AG04450 (cell line): ENCODE results near the gene ESYT2. TPM values are rescaled to one million over a fixed set of nuclear protein-coding genes. Genes with fewer than 3 reads are reported as not detected.

Source experiments
- CTCF ChIA-PET: fragments of 300-600, 350-600 bp; formaldehyde crosslinking; extraction: SDS; loops from one replicate; lab custom pipeline; 2022; ENCODE audit warnings: antibody characterized with exemption, inconsistent platforms; lab: Charles Lee
- POLR2A ChIA-PET: fragments of 350-600 bp; formaldehyde crosslinking; extraction: SDS; loops from one replicate; lab custom pipeline; 2021; ENCODE audit warnings: antibody characterized with exemption, inconsistent platforms; lab: Yijun Ruan, JAX
- DNase-seq: peaks from one replicate; pipeline ENCODE4 v3.0.0-alpha.2; 2011; ENCODE audit warnings: low read depth, low spot score
- H3K27ac ChIP-seq: one replicate; pipeline ENCODE4 v1.5.1; 2012; ENCODE audit warnings: low read depth, low read length, control low read depth
- H3K27me3 ChIP-seq: one replicate; pipeline ENCODE4 v1.6.0; 2012; ENCODE audit warnings: low read length; ENCODE audit not compliant: control insufficient read depth, insufficient read depth
- H3K4me3 ChIP-seq: 2 replicates; pipeline ENCODE4 v1.5.1; 2011; ENCODE audit warnings: mild to moderate bottlenecking, low read depth, low read length, control low read depth
- H3K9me3 ChIP-seq: 2 replicates; pipeline ENCODE4 v1.5.1; 2012; ENCODE audit warnings: low read length; ENCODE audit not compliant: control insufficient read depth, insufficient read depth
- CTCF ChIP-seq: IDR thresholded peaks from 2 replicates; pipeline ENCODE4 v1.5.1; 2011; ENCODE audit warnings: low read depth, low read length, control low read depth, inconsistent platforms
- polyA plus RNA-seq: library from polyadenylated mRNA; depleted of rRNA; stranded (reverse); fragments of >200 nt; gene quantifications from 2 replicates; pipeline ENCODE4 v1.2.3, GENCODE V29; 2011

The ESYT2 gene
- polyA plus RNA-seq, 1 experiment: 54.3 TPM

- TF ChIP-seq CTCF: no peak
- DNase-seq: no peak
- Histone ChIP-seq H3K9me3 (no peaks in the 10 kb centered on the region), H3K27me3 (no peaks in the 10 kb centered on the region), H3K27ac (no peak overlapping the region), H3K4me3 (no peak overlapping the region)
- CTCF ChIA-PET: no interaction called here
- POLR2A ChIA-PET: no interaction called here
Measured at GRCh38 chr7:158723266-158723665, 106.0 kb downstream of the ESYT2 start.

GRCh38 chr7:158722574-158723237 lies 106.6 kb downstream of the ESYT2 start:
- CTCF ChIA-PET: no interaction called here
- no peak for DNase-seq

GRCh38 chr7:158720112-158720511 lies 109.2 kb downstream of the ESYT2 start:
- no peak for DNase-seq
- ChIA-PET POLR2A (no interaction called here), CTCF (no interaction called here)
- no peak overlapping the region for H3K27ac ChIP-seq
- H3K9me3 ChIP-seq: no peaks in the 10 kb centered on the region
- no peak for TF ChIP-seq CTCF
- H3K27me3 ChIP-seq: no peaks in the 10 kb centered on the region
- no peak overlapping the region for H3K4me3 ChIP-seq

More at GRCh38 chr7:158722574-158723237, 106.6 kb downstream of the ESYT2 start:
- Histone ChIP-seq H3K27ac (no peak overlapping the region), H3K27me3 (no peaks in the 10 kb centered on the region), H3K4me3 (no peak overlapping the region), H3K9me3 (no peaks in the 10 kb centered on the region)
- POLR2A ChIA-PET: no interaction called here
- no peak for TF ChIP-seq CTCF

- no peak overlapping the region for H3K27ac ChIP-seq
- no peak for TF ChIP-seq CTCF
- H3K9me3 ChIP-seq: no peaks in the 10 kb centered on the region; the same call in 1 of the 2 replicates
- CTCF ChIA-PET: no interaction called here
- H3K4me3 ChIP-seq: no peak overlapping the region
- DNase-seq: no peak
- POLR2A ChIA-PET: no interaction called here
- H3K27me3 ChIP-seq: no peaks in the 10 kb centered on the region
Measured at GRCh38 chr7:158716802-158717201, 112.5 kb downstream of the ESYT2 start.

GRCh38 chr7:158710651-158711102 lies 118.6 kb downstream of the ESYT2 start:
- POLR2A ChIA-PET: no interaction called here
- CTCF ChIA-PET: no interaction called here
- H3K27me3 ChIP-seq: no peaks in the 10 kb centered on the region
- no peak for DNase-seq
- peaks cover 10% of the 10 kb centered on the region for H3K9me3 ChIP-seq
- H3K27ac ChIP-seq: no peak overlapping the region
- no peak overlapping the region for H3K4me3 ChIP-seq
- no peak for TF ChIP-seq CTCF
